AML-193 (cell line): ENCODE results near the gene CTSG.
"Not testable (repeated sequence)": the region's sequence is repeated elsewhere in the genome, so short reads cannot be mapped to it uniquely, and the experiment has no call there.

Experiments
- DNase-seq, 2 experiments: peaks; one replicate each; lab custom pipeline; 2025; lab: John Stamatoyannopoulos, UW

CTSG gene, protein sequence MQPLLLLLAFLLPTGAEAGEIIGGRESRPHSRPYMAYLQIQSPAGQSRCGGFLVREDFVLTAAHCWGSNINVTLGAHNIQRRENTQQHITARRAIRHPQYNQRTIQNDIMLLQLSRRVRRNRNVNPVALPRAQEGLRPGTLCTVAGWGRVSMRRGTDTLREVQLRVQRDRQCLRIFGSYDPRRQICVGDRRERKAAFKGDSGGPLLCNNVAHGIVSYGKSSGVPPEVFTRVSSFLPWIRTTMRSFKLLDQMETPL

DNA sequence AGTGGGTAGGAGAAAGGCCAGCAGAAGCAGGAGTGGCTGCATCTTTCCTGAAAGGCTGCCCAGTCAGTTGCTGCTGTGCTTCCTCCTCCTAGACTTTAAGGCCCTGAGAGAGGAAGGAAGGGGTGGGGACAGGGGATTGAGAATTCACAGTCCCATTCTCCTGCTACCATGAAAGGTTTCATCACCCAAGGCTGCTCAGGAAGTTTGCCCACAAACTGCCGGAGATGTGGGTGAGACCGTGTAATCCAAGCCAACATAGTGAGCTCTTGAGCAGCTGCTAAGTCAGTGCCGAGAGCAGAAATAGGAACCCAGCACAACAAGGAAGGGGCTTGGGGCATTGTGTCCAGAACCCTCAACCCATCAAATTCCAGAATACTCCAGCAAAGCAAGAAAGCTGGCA is at the start of gene CTSG:
TSS of gene CTSG (minus strand) at position 69 of the 400 bp plus-strand sequence. CDS start at position 42, 27 bp downstream.
- peak; percentile 97 for DNase-seq

DNA sequence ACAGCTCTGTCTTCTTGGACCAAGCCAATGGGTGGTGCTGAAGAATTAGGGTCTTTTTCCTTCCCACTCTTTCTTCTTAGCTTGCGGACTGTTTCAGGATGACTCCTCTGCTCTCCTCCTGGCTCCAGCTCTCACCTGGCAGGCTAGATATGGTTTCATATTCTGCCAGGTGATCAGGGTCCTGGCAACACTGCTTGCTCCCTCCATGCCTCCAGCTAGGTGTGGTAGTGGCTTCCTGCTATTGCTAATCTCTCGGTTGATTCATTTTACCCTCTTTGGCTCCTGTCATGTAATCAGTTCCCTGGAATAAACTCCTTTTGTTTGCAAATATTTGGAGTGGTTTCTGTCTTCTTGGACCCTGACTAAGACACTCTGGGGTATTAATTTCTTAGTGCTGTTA is 37.7 kb upstream of the CTSG start:
- no peak for DNase-seq

GRCh38 chr14:24613241-24613640 is 37.2 kb upstream of the CTSG start:
- DNase-seq, result peak; percentile 61 to 80

- DNase-seq, result no peak
These were observed 36.1 kb upstream of the CTSG start for GRCh38 chr14:24612196-24612595.

DNA sequence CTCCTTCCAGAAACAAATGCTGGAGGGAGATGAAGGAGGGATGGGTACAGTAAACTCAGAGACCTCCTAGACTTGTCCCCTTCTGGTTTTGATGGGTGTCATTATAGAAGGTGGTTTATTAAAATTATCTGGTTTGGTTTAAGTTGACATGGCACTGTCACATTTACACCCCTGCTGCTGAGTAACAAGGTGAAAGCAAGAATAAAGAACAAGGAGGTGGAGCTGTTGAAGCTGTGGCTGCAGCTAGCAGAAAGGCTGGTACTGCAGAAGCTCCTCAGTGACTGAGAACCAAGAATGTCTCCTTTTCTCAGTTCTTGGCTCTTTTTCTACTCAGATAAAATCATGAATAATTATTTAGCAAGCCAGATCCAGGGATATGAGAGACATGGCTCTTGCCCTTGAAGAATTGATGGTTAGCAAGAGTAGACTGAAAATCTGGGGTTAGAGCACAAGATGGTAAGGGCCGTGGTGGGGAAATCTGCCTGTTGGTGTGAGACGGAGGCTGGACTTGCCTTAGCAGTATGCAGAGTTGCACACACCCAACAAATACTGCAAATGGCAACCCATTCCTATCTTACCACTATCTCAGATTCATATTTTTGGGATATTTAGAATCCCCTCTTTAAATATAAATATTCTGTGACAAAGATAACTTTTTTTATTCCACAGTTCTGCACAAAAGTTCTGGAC is 33.8 kb upstream of the CTSG start, which contains the start of gene GZMH:
TSS of gene GZMH (minus strand) at position 31 of the 690 bp plus-strand sequence. CDS start 72 bp downstream, outside the sequence.
- DNase-seq, result no peak

- peak; percentile 12 to 25 for DNase-seq
These were observed 31.8 kb upstream of the CTSG start for GRCh38 chr14:24607635-24608514.

- DNase-seq, result peak; percentile 36 to 44
These were observed 31.0 kb upstream of the CTSG start for GRCh38 chr14:24607081-24607480.

DNA sequence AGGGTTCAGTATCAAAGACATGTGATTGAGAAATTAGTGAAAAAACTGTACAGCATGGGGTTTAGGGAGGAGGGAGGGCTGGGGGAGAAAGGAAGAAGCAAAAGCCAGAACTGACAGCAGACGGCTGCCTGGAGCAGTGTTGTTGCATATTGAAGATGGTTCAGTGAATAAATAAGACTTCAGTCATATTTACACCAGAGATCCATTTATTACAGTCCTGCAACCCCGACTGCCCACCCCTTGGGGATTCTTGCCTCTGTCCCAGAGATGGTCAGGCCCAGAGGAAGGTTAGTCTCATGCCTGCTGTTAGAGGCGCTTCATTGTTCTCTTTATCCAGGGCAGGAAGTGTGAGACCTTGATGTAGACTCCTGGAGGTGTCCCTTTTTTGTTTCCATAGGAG is 30.2 kb upstream of the CTSG start:
- DNase-seq, result peak; percentile 27 to 58

GRCh38 chr14:24605435-24606190 is 29.6 kb upstream of the CTSG start:
- DNase-seq, result peak; percentile 44 to 62

DNA sequence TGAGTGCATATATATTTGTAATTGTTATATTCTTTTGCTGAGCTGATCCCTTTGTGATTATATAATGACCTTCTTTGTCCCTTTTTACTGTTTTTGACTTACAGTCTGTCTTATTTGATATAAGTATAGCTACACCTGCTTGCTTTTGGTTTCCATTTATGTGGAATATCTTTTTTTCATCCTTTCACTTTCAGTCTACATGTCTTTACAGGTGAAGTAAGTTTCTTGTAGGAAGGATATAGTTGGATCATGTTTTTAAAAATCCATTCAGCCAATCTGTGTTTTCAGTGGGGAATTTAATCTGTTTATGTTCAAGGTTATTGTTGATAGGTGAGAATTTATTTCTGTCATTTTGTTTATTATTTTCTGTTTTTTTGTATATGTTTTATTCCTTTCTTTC is 21.4 kb upstream of the CTSG start:
- no peak for DNase-seq

DNA sequence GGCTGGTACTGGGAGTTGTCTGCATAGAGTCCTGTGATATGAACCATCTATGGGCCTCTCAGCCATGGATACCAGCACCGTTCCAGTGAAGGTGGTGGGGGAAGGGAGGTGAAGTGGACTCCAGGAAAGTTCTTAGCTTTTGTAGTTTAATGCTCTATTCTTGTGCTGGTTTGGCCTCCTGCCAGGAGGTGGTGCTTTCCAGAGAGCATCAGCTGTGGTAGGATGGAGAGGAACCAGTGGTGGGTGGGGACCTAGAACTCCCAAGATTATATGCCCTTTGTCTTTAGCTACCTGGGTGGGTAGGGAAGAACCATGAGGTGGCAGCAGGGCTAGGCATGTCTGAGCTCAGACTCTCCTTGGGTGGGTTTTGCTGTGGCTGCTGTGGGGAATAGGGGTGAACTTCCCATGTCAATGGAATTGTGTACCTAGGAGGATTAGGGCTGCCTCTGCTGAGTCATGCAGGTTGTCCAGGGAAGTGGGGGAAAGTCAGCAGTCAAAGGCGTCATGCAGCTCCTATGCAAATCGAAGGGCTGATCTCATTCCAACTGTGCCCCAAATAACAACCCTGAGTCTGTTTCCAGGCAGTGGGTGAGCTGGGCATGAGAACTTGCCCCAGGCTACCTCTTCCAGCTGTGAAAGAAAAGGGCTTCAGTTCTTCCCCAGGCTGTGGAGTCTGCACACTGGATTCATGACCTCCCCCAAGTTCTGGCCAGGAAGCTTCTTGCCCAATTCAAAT is 19.2 kb upstream of the CTSG start:
- no peak for DNase-seq

GRCh38 chr14:24591004-24591403 is 15.0 kb upstream of the CTSG start:
- DNase-seq, result not testable (repeated sequence)

GRCh38 chr14:24584402-24584801 is 8.4 kb upstream of the CTSG start:
- not testable (repeated sequence) for DNase-seq

- no peak for DNase-seq
These were observed 2.5 kb upstream of the CTSG start for GRCh38 chr14:24578558-24578957.

- DNase-seq, result peak; percentile 72 to 75
These were observed 721 bp upstream of the CTSG start for GRCh38 chr14:24576771-24577170.

DNA sequence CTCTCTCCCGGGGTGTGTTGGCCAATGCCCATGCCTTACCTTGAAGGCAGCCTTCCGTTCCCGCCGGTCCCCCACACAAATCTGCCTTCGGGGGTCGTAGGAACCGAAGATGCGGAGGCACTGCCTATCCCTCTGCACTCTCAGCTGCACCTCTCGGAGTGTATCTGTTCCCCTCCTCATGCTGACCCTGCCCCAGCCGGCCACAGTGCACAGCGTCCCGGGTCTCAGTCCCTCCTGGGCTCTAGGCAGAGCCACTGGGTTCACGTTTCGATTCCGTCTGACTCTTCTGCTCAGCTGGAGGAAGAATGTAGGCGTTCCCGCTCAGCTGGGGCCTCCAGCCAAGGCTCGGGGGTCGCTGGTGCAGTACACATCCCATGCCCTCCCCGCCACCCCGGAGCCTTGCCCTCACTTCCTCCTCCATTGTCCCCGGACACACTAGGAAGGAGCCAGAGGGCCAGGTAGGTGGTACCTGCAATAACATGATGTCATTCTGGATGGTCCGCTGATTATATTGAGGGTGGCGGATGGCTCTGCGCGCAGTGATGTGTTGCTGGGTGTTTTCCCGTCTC is 1.8 kb downstream of the CTSG start:
- DNase-seq, result no peak

GRCh38 chr14:24566318-24566717 is 9.7 kb downstream of the CTSG start:
- no peak for DNase-seq

GRCh38 chr14:24565766-24566165 is 10.3 kb downstream of the CTSG start:
- DNase-seq, result no peak

GRCh38 chr14:24563505-24563904 is 12.5 kb downstream of the CTSG start:
- DNase-seq, result no peak

DNA sequence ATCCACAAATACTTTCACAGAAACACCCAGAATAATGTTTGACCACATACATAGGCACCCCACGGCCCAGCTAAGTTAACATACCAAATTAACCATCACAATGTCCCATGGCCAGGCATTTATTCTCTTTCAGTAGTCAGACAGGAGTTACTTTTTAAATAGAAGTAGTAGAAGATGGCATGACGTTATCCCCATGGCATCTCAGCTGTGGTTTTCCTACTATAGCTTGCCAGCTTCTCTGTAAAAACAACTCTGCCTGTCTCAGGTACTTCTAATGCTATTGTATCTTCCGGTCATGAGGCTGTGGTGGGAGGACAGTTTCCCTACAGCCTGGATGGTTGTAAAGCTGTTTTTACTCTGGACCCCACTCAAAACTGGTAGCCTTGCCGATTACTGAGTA is 19.3 kb downstream of the CTSG start:
- DNase-seq, result no peak

- not testable (repeated sequence) for DNase-seq
These were observed 27.0 kb downstream of the CTSG start for GRCh38 chr14:24549064-24549463.
